ENCODE results near the gene TDRD1.

The TDRD1 gene

DNA sequence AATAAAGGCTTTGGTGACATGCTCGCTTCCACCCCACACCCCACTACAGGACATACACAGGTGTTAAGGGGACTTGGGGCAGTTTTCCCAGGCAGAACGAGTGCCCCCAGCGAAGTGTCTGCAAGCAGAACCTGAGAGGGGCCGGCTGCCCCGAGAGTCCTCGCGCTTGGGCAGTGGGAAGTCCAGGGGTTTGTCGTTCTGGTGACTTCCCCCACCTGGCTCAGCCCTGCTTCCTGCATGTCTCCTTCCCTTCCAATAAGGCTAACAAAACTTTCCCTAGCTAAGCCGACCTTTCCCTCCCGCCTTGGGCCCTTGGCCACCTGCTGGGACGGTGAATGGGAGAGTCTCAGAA, 60.8 kb downstream of the TDRD1 start:
- Histone ChIP-seq H3K27ac (ENCODE audit: low read depth, low read length, poor library complexity, severe bottlenecking) (no peak overlapping the region), H3K4me1 (ENCODE audit: insufficient read depth, low read length, severe bottlenecking) (no peaks in the 10 kb centered on the region), H3K9me2 (ENCODE audit: low read depth, low read length) (no peaks in the 10 kb centered on the region), H3K27me3 (ENCODE audit: insufficient read depth, low read length) (no peaks in the 10 kb centered on the region), H3K9ac (ENCODE audit: low read length) (no peak overlapping the region), H4K20me1 (ENCODE audit: insufficient read depth, low read length) (no peaks in the 10 kb centered on the region), H2AFZ (ENCODE audit: low read length) (no peak overlapping the region), H3K4me3 (ENCODE audit: low read depth, low read length, poor library complexity, severe bottlenecking) (no peak overlapping the region), H3K79me2 (ENCODE audit: insufficient read depth, low read length) (no peaks in the 10 kb centered on the region), H3K9me3 (ENCODE audit: low read length) (no peaks in the 10 kb centered on the region), H3K4me2 (ENCODE audit: low read length) (no peak overlapping the region), H3F3A (ENCODE audit: insufficient read depth, low read length) (no peaks in the 10 kb centered on the region), H3K36me3 (ENCODE audit: insufficient read depth, low read length) (no peaks in the 10 kb centered on the region)
- TF ChIP-seq EZH2 (IDR thresholded peaks at IDR 0.05; ENCODE audit: borderline replicate concordance, low read length), result no peak
- TF ChIP-seq, protein P1, sequence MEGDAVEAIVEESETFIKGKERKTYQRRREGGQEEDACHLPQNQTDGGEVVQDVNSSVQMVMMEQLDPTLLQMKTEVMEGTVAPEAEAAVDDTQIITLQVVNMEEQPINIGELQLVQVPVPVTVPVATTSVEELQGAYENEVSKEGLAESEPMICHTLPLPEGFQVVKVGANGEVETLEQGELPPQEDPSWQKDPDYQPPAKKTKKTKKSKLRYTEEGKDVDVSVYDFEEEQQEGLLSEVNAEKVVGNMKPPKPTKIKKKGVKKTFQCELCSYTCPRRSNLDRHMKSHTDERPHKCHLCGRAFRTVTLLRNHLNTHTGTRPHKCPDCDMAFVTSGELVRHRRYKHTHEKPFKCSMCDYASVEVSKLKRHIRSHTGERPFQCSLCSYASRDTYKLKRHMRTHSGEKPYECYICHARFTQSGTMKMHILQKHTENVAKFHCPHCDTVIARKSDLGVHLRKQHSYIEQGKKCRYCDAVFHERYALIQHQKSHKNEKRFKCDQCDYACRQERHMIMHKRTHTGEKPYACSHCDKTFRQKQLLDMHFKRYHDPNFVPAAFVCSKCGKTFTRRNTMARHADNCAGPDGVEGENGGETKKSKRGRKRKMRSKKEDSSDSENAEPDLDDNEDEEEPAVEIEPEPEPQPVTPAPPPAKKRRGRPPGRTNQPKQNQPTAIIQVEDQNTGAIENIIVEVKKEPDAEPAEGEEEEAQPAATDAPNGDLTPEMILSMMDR (IDR thresholded peaks at IDR 0.05; ENCODE audit: low read length), result no peak

DNA sequence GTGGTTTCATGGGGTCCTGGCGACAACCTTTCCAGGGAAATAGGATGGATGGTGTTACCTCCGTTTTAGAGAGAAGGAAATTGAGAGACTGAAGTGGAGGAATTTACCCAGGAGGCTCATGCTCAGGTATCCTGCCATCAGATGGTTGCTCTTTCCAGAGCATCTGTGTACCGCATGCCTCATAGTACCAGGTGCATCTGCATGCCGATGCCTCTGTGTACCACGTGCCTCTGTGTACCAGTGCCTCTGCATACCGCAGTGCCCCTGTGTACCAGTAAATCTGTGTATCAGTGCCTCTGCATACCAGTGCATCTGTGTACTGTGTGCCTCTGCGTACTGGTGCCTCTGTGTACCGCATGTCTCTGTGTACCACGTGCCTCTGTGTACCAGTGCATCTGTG, 63.1 kb downstream of the TDRD1 start:
- TF ChIP-seq EZH2 (IDR thresholded peaks at IDR 0.05; ENCODE audit: borderline replicate concordance, low read length), result no peak
- Histone ChIP-seq H3K36me3 (ENCODE audit: insufficient read depth, low read length) (no peaks in the 10 kb centered on the region), H3K27me3 (ENCODE audit: insufficient read depth, low read length) (no peaks in the 10 kb centered on the region), H3K9ac (ENCODE audit: low read length) (no peak overlapping the region), H3K4me2 (ENCODE audit: low read length) (no peak overlapping the region), H3K4me1 (ENCODE audit: insufficient read depth, low read length, severe bottlenecking) (no peaks in the 10 kb centered on the region), H3K79me2 (ENCODE audit: insufficient read depth, low read length) (no peaks in the 10 kb centered on the region), H3K4me3 (ENCODE audit: low read depth, low read length, poor library complexity, severe bottlenecking) (no peak overlapping the region), H4K20me1 (ENCODE audit: insufficient read depth, low read length) (no peaks in the 10 kb centered on the region), H3K9me2 (ENCODE audit: low read depth, low read length) (no peaks in the 10 kb centered on the region), H2AFZ (ENCODE audit: low read length) (no peak overlapping the region), H3K27ac (ENCODE audit: low read depth, low read length, poor library complexity, severe bottlenecking) (no peak overlapping the region), H3K9me3 (ENCODE audit: low read length) (no peaks in the 10 kb centered on the region), H3F3A (ENCODE audit: insufficient read depth, low read length) (no peaks in the 10 kb centered on the region)

DNA sequence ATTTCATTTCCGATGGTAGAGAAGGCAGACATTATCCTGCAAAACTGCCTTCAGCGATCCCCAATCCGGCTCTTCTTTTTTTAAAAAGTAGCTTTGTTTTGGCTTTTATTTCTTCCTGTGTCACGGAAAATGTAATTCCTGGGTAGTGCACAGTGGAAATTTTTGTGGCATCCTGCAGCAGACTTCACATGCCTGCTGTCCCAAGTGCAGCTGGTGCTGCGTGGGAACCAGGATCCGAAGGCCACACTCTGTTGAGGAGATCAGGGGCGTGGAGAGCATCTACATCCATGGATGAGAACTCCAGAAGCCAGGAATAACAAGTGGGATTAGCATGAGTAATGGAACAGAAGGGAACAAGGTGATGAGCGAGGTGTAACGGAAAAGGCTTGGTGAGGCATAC, 64.5 kb downstream of the TDRD1 start:
- H3K4me2 ChIP-seq (ENCODE audit: low read length), result no peak overlapping the region
- H3K4me3 ChIP-seq (ENCODE audit: low read depth, low read length, poor library complexity, severe bottlenecking), result no peak overlapping the region
- no peaks in the 10 kb centered on the region for H3K79me2 ChIP-seq (ENCODE audit: insufficient read depth, low read length)
- H3F3A ChIP-seq (ENCODE audit: insufficient read depth, low read length), result no peaks in the 10 kb centered on the region
- no peaks in the 10 kb centered on the region for H3K36me3 ChIP-seq (ENCODE audit: insufficient read depth, low read length)
- H3K27me3 ChIP-seq (ENCODE audit: insufficient read depth, low read length), result no peaks in the 10 kb centered on the region
- H2AFZ ChIP-seq (ENCODE audit: low read length), result no peak overlapping the region
- H3K27ac ChIP-seq (ENCODE audit: low read depth, low read length, poor library complexity, severe bottlenecking), result no peak overlapping the region
- H3K9me2 ChIP-seq (ENCODE audit: low read depth, low read length), result no peaks in the 10 kb centered on the region
- no peaks in the 10 kb centered on the region for H4K20me1 ChIP-seq (ENCODE audit: insufficient read depth, low read length)
- H3K9me3 ChIP-seq (ENCODE audit: low read length), result no peaks in the 10 kb centered on the region
- H3K4me1 ChIP-seq (ENCODE audit: insufficient read depth, low read length, severe bottlenecking), result no peaks in the 10 kb centered on the region
- no peak overlapping the region for H3K9ac ChIP-seq (ENCODE audit: low read length)
- no peak for TF ChIP-seq EZH2 (IDR thresholded peaks at IDR 0.05; ENCODE audit: borderline replicate concordance, low read length)
- TF ChIP-seq, protein P1 (IDR thresholded peaks at IDR 0.05; ENCODE audit: low read length), result no peak

DNA sequence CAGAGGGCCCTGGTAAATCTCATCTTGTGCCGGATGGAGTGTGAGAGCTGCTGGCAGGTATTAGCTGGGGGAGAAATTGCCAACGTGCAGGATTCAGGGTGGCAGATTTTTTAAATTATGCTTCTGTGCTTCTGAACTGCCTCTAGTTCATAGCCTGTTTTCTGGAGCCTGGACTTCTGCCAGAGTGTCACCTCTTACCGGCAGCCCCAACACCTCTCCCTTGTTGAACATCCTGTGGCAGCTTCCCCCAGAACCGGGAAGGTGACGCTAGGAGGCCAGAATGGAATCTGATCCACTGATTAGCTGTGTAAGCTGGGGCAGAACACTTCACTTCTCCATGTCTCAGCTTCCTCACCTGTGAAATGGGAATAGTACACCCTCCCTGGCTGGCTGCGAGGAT, 65.0 kb downstream of the TDRD1 start:
- Histone ChIP-seq H3K9me3 (ENCODE audit: low read length) (no peaks in the 10 kb centered on the region), H4K20me1 (ENCODE audit: insufficient read depth, low read length) (no peaks in the 10 kb centered on the region)
- TF ChIP-seq, protein P1 (IDR thresholded peaks at IDR 0.05; ENCODE audit: low read length), result no peak
- TF ChIP-seq EZH2 (IDR thresholded peaks at IDR 0.05; ENCODE audit: borderline replicate concordance, low read length), result no peak

More for the DNA sequence above, 65.0 kb downstream of the TDRD1 start:
- no peak overlapping the region for H3K4me3 ChIP-seq (ENCODE audit: low read depth, low read length, poor library complexity, severe bottlenecking)
- H3K4me2 ChIP-seq (ENCODE audit: low read length), result no peak overlapping the region
- H3K36me3 ChIP-seq (ENCODE audit: insufficient read depth, low read length), result no peaks in the 10 kb centered on the region
- H3K4me1 ChIP-seq (ENCODE audit: insufficient read depth, low read length, severe bottlenecking), result no peaks in the 10 kb centered on the region
- H3F3A ChIP-seq (ENCODE audit: insufficient read depth, low read length), result no peaks in the 10 kb centered on the region
- no peaks in the 10 kb centered on the region for H3K27me3 ChIP-seq (ENCODE audit: insufficient read depth, low read length)
- no peak overlapping the region for H3K27ac ChIP-seq (ENCODE audit: low read depth, low read length, poor library complexity, severe bottlenecking)
- H3K9me2 ChIP-seq (ENCODE audit: low read depth, low read length), result no peaks in the 10 kb centered on the region
- no peaks in the 10 kb centered on the region for H3K79me2 ChIP-seq (ENCODE audit: insufficient read depth, low read length)
- no peak overlapping the region for H3K9ac ChIP-seq (ENCODE audit: low read length)
- H2AFZ ChIP-seq (ENCODE audit: low read length), result no peak overlapping the region
